NCI-H146 (cell line): ENCODE results near the gene RGS11.

ENCODE experiments used
- DNase-seq: peaks from one replicate; lab custom pipeline; 2025; lab: John Stamatoyannopoulos, UW

The RGS11 gene

DNA sequence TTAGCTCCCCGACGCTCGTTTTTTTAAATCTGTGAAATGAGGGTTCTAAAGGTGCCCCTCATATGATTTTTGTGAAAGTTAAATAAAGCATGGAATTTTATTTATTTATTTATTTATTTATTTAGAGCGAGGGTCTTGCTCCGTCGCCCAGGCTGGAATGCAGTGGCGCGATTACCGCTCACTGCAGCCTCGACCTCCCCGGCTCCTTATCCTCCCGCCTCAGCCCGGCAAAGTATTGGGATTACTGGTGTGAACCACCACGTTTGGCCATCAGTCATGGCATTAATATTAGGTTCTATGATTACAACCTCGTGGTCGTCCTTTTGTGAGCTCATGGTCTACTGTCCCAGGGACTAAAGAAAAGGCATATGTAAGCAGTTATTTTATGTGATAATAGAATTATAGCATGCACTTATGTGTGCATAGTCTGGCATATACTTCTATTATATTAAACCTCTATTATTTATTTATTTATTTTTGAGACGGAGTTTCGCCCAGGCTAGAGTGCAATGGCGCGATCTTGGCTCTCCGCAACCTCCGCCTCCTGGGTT, 45.9 kb downstream of the RGS11 start:
- peak; percentile 8 for DNase-seq

DNA sequence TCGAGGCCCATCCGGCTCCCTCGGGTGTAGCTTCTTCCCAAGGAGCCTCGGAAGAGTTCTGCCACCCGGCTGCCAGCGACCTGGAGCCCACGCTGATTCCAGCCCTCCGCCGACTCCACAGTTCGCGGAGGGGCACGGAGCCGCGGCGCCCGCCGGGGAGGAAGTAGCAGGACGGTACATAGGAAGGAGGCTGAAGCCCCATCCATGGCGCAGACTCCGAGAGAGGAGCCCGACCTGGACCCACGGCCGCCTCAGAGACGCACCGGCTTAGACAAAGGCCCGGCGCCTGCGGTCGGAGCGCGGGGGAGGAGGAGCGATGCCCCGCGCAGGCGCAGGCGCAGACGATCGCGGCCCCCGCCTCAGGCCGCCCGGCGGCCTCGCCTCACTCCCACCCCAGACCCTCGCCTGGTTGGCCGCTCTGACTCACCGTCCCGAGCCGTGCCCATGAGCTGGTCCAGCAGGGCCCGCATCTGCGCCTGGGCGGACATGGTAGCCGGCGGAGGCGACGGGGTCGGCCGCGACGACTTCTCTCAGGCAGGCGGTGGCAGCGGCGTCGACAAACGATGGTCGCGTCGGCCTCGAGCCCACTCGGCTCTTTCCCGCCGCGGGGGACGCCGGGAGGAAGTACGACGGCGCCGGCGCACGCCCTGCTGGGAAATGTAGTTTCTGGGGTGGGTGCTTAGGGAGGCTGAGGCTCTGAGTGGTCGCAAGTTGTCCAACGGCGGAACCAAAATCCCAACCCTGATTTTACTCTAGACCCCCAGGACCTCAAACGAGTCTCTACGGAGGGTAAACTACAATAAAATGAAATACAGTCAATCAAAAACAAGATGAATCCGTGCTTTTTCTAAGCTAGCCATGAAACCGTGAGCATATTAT, 46.7 kb downstream of the RGS11 start, which contains the start of gene LUC7L:
Gene LUC7L (minus strand): TSS at position 598 of the 879 bp plus-strand sequence. CDS start 110 bp downstream, at position 488.
- DNase-seq, result peak; percentile 91

DNA sequence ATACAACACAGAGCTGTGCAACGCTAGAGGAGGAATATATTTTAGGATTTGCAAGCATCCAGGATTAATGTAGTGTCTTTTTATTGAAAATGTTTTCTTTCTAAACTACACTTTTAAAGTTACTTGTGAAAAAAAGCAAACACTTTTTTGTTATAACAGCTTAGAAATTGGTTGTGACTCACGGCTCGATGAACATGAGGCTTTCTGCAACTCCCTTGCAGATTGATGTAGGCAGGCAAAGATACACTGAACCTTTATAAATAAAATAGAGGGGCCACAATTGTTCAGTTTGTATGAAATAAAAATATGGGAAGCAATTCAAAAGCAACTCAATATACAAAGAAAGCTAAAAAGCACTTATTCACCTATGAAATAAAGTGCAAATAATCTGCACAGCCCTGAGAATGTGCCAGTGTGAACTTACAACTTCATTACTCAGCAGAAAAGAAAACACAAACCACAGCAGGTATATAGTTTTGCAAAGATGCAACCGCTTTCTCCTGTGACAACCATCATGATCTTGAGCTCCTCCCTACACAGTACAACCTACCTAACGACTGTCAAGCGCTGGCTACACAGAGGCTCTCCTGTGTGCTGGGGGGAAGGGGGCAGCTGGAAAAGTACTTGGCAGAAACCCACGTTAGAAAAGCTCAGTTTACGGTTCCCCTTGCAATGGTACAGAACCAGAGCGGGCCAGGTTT, 47.4 kb downstream of the RGS11 start:
- peak; percentile 50 for DNase-seq

DNA sequence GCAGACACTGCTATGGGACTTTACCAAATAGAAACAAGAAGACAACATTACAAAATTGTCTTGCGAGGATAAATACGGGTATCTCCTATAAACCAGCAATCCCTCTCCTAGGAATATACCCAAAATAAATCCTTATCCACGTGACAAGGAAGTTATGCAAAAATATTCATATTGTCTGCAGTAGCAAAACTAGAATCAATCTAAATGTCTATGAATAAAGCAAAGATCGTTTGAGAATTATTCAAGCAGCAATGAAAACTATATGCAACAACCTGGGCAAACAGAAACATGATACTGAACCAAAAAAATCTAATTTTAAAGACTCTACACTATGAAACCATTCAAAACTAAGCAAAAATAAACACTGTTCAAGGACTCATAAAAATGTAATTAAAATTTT, 55.7 kb downstream of the RGS11 start:
- DNase-seq, result no peak
